GM10266 (cell line): ENCODE results near the gene EPHX1.

ENCODE experiments used
- DNase-seq: peaks from one replicate; pipeline ENCODE4 v3.0.0; 2012; ENCODE audit errors: extremely low spot score
- TF ChIP-seq, protein P1 (sequence below): IDR thresholded peaks from 2 replicates; pipeline ENCODE4 v1.5.1; 2012; ENCODE audit warnings: mild to moderate bottlenecking, low read depth; ENCODE audit not compliant: control insufficient read depth, insufficient read depth; ENCODE audit errors: missing control alignments

EPHX1 gene

DNA sequence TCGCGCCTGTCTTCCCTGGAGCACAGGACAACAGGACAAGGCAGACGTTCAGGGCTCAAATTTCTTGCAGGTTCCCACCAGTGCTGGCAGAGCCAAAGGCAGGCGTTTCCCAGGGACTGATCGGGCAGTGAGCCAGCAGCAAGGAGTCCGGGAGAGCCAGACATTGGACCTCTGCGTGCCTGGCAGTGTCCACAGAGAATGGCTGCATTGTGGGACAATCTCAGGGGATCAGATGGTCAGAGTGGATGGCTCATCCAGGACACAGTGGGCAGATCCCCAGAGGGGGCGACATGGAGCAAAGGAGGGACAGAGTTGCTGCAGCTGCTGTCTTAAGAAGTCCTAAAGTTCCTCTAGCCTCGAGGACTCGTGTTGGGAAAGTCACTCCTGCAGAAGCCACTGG, 67.7 kb downstream of the EPHX1 start:
- TF ChIP-seq, protein P1, sequence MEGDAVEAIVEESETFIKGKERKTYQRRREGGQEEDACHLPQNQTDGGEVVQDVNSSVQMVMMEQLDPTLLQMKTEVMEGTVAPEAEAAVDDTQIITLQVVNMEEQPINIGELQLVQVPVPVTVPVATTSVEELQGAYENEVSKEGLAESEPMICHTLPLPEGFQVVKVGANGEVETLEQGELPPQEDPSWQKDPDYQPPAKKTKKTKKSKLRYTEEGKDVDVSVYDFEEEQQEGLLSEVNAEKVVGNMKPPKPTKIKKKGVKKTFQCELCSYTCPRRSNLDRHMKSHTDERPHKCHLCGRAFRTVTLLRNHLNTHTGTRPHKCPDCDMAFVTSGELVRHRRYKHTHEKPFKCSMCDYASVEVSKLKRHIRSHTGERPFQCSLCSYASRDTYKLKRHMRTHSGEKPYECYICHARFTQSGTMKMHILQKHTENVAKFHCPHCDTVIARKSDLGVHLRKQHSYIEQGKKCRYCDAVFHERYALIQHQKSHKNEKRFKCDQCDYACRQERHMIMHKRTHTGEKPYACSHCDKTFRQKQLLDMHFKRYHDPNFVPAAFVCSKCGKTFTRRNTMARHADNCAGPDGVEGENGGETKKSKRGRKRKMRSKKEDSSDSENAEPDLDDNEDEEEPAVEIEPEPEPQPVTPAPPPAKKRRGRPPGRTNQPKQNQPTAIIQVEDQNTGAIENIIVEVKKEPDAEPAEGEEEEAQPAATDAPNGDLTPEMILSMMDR, result peak; percentile 28
- DNase-seq, result no peak

DNA sequence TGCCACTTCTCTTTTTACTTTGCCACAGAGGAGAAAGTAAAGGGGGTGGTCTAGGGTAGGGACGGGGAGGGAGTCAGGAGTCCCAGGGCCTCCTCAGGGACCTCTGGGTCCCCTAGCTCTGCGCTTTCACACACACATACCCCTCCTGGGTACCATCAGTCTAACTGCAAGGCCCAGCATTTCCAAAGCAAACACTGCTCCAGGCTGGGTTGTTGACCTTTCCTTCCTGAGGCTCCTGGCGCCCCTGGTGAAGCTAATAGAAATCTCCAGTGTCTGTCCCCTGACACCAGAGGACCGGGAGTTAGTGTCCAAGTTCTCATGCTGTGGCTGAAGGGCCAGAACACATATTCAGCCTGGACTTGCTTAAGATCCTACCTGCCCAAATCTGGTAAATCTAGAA, 68.4 kb downstream of the EPHX1 start:
- no peak for DNase-seq
- TF ChIP-seq, protein P1, result no peak

DNA sequence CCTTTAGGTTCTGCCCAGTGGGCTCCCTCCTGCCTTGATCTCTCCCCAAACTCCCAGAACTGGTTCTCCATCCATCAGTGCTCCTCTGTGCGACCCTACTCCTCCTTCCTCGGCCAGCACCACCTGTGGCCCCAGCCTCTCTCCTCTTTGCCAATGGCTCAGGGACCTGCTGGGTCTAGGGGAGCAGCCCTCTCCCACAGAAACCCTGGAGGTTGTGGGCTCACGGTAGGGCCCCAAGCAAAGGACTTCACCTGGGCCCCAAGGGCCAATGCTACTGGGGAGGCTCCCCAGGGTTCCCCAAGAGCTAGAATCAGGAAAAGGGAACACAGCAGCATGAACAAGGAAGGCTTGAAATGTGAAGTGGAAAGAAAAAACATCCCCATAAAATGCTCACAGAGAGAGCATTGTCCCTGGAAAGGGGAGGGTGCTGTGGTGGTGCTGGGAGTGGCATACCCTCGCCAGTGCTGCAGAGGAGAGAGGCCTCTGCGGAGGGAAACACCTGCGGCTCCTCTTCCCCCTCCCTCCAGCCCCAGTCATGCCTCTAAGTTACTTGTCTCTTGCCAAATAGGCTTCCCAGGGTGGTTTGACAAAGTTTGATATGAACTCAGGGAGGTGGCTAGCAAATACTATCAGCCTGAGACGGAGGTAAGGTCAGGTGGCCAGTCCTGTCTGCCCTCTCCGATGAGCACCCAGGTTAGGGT, 69.7 kb downstream of the EPHX1 start:
- no peak for DNase-seq

DNA sequence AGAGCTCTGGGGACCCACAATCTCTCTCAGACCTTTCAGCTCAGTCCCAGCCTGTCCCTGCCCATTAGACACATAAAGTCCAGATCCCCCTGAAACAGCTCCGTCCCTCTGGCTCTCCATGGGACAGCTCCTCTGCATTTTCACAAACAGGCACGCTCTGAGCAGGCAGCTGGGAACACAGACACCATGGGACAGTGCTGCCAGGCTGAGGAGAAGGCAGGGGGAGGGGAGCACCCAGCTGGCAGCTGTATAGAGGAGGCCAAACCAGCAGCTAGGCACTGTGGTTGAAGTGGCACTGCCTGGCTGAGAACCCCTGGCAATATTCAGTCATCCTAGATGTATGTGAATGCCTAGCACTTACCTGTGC, 70.3 kb downstream of the EPHX1 start:
- DNase-seq, result no peak
- TF ChIP-seq, protein P1, result no peak

More for the DNA sequence above, 69.7 kb downstream of the EPHX1 start:
- TF ChIP-seq, protein P1, result no peak

DNA sequence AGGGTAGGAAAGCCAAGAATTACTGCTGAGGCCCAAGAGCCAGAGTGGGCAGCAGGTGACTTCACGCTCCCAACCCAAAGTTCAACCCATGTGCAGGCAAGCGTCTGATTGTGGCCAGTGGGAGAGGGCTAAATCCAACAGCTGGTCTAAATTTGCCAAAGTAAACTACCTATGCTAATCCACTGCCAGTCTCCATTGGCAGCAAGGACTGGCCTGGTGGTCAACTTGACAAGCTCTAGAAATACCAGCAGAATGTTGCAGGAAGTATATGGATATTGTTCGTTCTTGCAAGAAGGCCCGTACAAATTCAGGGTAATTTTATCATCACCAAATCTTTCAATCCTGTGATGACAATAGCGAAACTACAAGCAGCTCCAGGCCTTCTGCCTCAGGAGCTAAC, 70.7 kb downstream of the EPHX1 start:
- TF ChIP-seq, protein P1, result no peak
- DNase-seq, result no peak

DNA sequence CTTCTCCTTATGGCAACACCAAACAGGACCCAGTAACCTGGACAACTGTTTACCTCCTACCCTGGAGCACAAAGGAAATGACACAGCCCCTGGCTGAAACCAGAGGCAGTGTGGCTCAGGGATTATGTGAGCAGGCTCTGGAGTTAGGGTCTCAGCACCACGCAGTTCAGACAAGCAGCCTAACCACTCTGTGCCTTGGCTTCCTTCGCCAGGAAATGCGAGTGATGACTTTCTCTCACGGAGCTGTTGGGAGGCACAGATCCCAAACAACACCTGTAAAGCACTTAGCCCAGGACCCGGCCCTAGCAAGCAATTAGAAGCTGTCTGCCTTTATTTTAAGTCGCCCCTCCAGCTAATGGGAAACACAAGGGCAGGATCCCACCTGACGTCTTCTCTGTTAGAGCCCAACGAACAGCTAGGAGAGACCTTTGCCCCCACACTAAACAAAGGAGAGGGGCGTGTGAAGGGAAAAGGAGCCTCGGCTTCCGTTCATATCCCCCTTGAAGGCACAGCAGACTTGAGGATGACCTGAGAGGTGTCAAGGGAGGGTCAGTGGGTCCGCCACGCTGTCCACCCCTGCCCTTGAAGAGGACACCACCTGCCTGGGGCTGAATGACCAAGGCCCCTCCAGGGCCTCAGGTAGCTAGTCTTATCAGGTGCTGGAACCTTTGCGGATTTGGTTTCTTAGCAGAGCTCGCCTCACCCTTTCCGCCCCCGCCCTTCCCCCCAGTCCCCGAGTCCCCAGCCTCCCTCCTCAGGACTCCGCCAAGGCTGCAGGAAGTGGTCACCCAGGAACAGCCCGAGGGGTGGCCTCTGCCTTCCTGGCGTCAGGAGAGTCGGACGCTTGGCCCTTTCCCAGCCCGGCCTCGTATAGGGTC, 71.4 kb downstream of the EPHX1 start:
- DNase-seq, result peak; percentile 64
- TF ChIP-seq, protein P1, result no peak
